RWPE2 (cell line): ENCODE results near the gene GJA10.
"Not testable (repeated sequence)": the region's sequence is repeated elsewhere in the genome, so short reads cannot be mapped to it uniquely, and the experiment has no call there.

Experiments
- ATAC-seq: fragments of 200-7000 bp; cut with Tn5 transposase; 3 replicates; pipeline ENCODE4 v1.9.1; 2021; ENCODE audit warnings: low read depth
- DNase-seq: peaks from one replicate; pipeline ENCODE4 v3.0.0-alpha.2; 2020; ENCODE audit warnings: low spot score
- H3K27ac ChIP-seq: fragments of 450-650 bp; 2 replicates; pipeline ENCODE4 v1.5.1; 2017; ENCODE audit warnings: mild to moderate bottlenecking; ENCODE audit not compliant: poor library complexity, severe bottlenecking
- H3K27me3 ChIP-seq: fragments of 250-450 bp; sonication (Bioruptor Pico); 2 replicates; pipeline ENCODE4 v1.5.1; 2021; ENCODE audit warnings: mild to moderate bottlenecking, moderate library complexity; ENCODE audit not compliant: insufficient read depth, poor library complexity, severe bottlenecking
- H3K36me3 ChIP-seq: fragments of 250-450 bp; sonication (Bioruptor Pico); 2 replicates; pipeline ENCODE4 v1.5.1; 2020; ENCODE audit warnings: low read depth, mild to moderate bottlenecking, moderate library complexity
- H3K4me1 ChIP-seq: fragments of 250-450 bp; sonication (Bioruptor Pico); 2 replicates; pipeline ENCODE4 v1.5.1; 2021; ENCODE audit warnings: mild to moderate bottlenecking, moderate library complexity; ENCODE audit not compliant: insufficient read depth, poor library complexity, severe bottlenecking
- H3K4me3 ChIP-seq: fragments of 250-450 bp; sonication (Bioruptor Pico); 2 replicates; pipeline ENCODE4 v1.5.1; 2021; ENCODE audit warnings: mild to moderate bottlenecking, moderate library complexity; ENCODE audit not compliant: severe bottlenecking
- H3K9me3 ChIP-seq: fragments of 250-450 bp; sonication (Bioruptor Pico); 2 replicates; pipeline ENCODE4 v1.5.1; 2021; ENCODE audit warnings: mild to moderate bottlenecking, moderate library complexity; ENCODE audit not compliant: severe bottlenecking
- CTCF ChIP-seq: fragments of 450-650 bp; IDR thresholded peaks from one replicate; pipeline ENCODE4 v1.5.1; 2017; ENCODE audit warnings: mild to moderate bottlenecking, moderate library complexity; ENCODE audit not compliant: poor library complexity, severe bottlenecking

The GJA10 gene

GRCh38 chr6:89886378-89887120 lies 7.7 kb upstream of the GJA10 start:
- Histone ChIP-seq H3K36me3 (no peaks in the 10 kb centered on the region), H3K4me1 (no peaks in the 10 kb centered on the region), H3K4me3 (no peak overlapping the region), H3K9me3 (no peaks in the 10 kb centered on the region), H3K27me3 (no peaks in the 10 kb centered on the region), H3K27ac (no peak overlapping the region)
- no peak for DNase-seq
- TF ChIP-seq CTCF = no peak
- ATAC-seq = no peak

DNA sequence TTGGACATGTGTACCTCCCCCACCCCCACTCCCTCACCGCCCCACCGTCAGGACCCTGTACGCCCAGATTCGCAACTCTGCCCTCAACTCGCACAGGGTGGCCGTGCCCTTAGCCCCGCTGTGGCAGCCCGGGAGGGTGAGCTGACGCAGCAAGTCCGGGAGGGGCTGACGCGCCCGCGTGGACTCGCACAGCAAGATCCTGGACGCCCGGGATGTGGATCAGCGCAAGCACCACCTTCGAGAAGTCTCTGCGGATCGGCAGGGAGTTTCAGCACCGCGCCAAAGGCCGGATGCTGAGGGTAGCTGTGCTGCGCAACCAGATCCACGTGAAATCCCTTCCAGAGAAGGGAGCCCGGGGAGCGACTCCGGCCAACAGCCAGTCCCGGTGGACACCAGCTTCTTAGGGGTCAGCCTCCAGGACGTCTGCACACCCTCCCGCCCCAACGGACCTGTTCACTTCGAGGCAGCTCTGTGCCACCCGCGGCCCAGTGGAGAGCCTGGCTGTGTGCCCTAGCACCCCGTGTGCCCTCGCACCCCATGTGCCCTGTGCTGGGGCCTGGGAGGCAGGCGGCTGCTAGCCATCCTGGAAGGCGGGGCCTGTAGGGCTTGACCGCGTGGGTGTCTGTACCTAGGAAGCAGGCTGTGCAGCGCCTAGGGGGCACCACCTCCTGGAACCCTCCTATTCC lies 6.7 kb upstream of the GJA10 start:
- Histone ChIP-seq H3K4me1 (no peaks in the 10 kb centered on the region), H3K27me3 (no peaks in the 10 kb centered on the region), H3K9me3 (no peaks in the 10 kb centered on the region), H3K27ac (no peak overlapping the region), H3K36me3 (no peaks in the 10 kb centered on the region), H3K4me3 (no peak overlapping the region)
- ATAC-seq (peak; percentile 33), DNase-seq (no peak)
- TF ChIP-seq CTCF = no peak

GRCh38 chr6:89888138-89888514 lies 6.1 kb upstream of the GJA10 start:
- H3K27ac ChIP-seq = no peak overlapping the region
- ATAC-seq (no peak), DNase-seq (no peak)
- no peaks in the 10 kb centered on the region for H3K36me3 ChIP-seq
- no peaks in the 10 kb centered on the region for H3K4me1 ChIP-seq
- no peaks in the 10 kb centered on the region for H3K9me3 ChIP-seq
- no peak overlapping the region for H3K4me3 ChIP-seq
- no peaks in the 10 kb centered on the region for H3K27me3 ChIP-seq
- TF ChIP-seq CTCF = no peak

DNA sequence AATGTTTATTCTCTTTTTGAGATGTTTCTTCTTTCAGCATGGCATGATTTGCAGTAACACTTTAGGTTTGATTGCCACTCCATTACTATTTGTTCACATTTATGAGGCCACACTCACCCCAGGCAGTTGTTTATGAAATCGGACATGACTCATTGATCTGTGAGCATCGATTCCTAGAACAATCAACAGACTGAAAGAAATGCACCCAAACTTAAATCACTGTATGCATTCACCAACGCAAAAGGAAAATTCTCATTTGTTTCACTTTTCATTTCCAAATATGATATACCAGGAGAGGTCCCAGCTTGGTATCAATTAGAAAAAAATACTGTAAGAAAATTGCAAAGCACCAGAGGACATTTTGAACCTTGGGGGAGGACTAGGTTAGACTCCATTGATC lies 5.4 kb upstream of the GJA10 start:
- Histone ChIP-seq H3K36me3 (no peaks in the 10 kb centered on the region), H3K4me3 (no peak overlapping the region), H3K9me3 (no peaks in the 10 kb centered on the region), H3K27me3 (no peaks in the 10 kb centered on the region), H3K27ac (no peak overlapping the region), H3K4me1 (no peaks in the 10 kb centered on the region)
- ATAC-seq (peak; percentile 48; the same call in 1 of the 3 replicates), DNase-seq (no peak)
- TF ChIP-seq CTCF = no peak

DNA sequence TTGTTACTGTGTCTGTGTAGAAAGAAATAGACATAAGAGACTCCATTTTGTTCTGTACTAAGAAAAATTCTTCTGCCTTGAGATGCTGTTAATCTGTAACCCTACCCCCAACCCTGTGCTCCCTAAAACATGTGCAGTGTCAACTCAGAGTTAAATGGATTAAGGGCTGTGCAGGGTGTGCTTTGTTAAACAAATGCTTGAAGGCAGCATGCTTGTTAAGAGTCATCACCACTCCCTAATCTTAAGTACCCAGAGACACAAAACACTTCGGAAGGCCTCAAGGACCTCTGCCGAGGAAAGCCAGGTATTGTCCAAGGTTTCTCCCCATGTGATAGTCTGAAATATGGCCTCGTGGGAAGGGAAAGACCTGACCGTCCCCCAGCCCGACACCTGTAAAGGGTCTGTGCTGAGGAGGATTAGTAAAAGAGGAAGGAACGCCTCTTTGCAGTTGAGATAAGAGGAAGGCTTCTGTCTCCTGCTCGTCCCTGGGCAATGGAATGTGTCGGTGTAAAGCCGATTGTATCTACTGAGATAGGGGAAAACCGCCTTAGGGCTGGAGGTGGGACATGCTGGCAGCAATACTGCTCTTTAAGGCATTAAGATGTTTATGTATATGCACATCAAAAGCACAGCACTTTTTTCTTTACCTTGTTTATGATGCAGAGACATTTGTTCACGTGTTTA lies 3.3 kb upstream of the GJA10 start:
- H3K27ac ChIP-seq, H3K4me3 ChIP-seq, DNase-seq, H3K36me3 ChIP-seq, H3K27me3 ChIP-seq, H3K9me3 ChIP-seq, H3K4me1 ChIP-seq, ATAC-seq: not testable (repeated sequence)

DNA sequence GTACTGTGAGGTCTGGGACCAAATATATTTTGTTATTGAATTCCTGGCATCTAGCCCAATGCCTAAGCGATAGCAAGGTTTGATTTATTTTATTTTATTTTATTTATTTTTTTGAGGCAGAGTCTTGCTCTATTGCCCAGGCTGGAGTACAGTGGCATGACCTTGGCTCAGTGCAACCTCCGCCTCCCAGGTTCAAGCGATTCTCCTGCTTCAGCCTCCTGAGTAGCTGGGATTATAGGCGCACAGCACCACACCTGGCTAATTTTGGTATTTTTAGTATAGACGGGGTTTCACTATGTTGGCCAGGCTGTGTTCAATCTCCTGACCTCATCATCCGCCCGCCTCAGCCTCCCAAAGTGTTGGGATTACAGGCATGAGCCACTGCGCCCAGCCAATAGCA lies 1.7 kb upstream of the GJA10 start:
- not testable (repeated sequence) for H3K9me3 ChIP-seq, ATAC-seq, H3K36me3 ChIP-seq, DNase-seq, H3K27ac ChIP-seq, H3K27me3 ChIP-seq, H3K4me3 ChIP-seq, H3K4me1 ChIP-seq
